OCI-LY1 (cell line): ENCODE measurements around the gene SLC35F4.
"Not testable (repeated sequence)": the region's sequence is repeated elsewhere in the genome, so short reads cannot be mapped to it uniquely, and the experiment has no call there.

Experiments
- H2AFZ ChIP-seq: fragments of 200-600 bp; sonication (generic), shearing (Covaris generic); 2 replicates; pipeline ENCODE4 v1.6.0; 2014; ENCODE audit warnings: antibody characterized with exemption, mild to moderate bottlenecking, low read length
- H3F3A ChIP-seq: fragments of 200-600 bp; sonication (generic), shearing (Covaris generic); 2 replicates; pipeline ENCODE4 v1.6.0; 2014; ENCODE audit warnings: mild to moderate bottlenecking, antibody characterized with exemption, low read length, moderate library complexity; ENCODE audit not compliant: insufficient read depth
- H3K27ac ChIP-seq: fragments of 200-600 bp; sonication (generic); 2 replicates; pipeline ENCODE4 v1.5.1; 2014; ENCODE audit warnings: low read length, mixed run types, mild to moderate bottlenecking, low read depth; ENCODE audit not compliant: poor library complexity, severe bottlenecking
- H3K27me3 ChIP-seq: fragments of 200-600 bp; sonication (generic); 2 replicates; pipeline ENCODE4 v1.6.0; 2014; ENCODE audit warnings: antibody characterized with exemption, mild to moderate bottlenecking, low read length, moderate library complexity; ENCODE audit not compliant: insufficient read depth
- H3K36me3 ChIP-seq: fragments of 200-600 bp; sonication (generic); 2 replicates; pipeline ENCODE4 v1.6.1; 2014; ENCODE audit warnings: mild to moderate bottlenecking, antibody characterized with exemption, low read length, moderate library complexity, mixed read lengths; ENCODE audit not compliant: insufficient read depth
- H3K4me1 ChIP-seq: fragments of 200-600 bp; sonication (generic); 2 replicates; pipeline ENCODE4 v1.5.1; 2014; ENCODE audit warnings: mild to moderate bottlenecking, low read length, moderate library complexity; ENCODE audit not compliant: insufficient read depth, severe bottlenecking
- H3K4me2 ChIP-seq: fragments of 200-600 bp; sonication (generic), shearing (Covaris generic); 2 replicates; pipeline ENCODE4 v1.6.1; 2014; ENCODE audit warnings: low read length
- H3K4me3 ChIP-seq: fragments of 200-600 bp; sonication (generic); 2 replicates; pipeline ENCODE4 v1.5.1; 2014; ENCODE audit warnings: low read length, low read depth, mild to moderate bottlenecking, mixed read lengths; ENCODE audit not compliant: poor library complexity, severe bottlenecking
- H3K79me2 ChIP-seq: fragments of 200-600 bp; shearing (Covaris generic); 2 replicates; pipeline ENCODE4 v1.6.1; 2016; ENCODE audit warnings: mixed run types, low read length, mixed read lengths; ENCODE audit not compliant: insufficient read depth
- H3K9ac ChIP-seq: fragments of 200-600 bp; sonication (generic), shearing (Covaris generic); 2 replicates; pipeline ENCODE4 v1.6.1; 2014; ENCODE audit warnings: mild to moderate bottlenecking, low read length, mixed read lengths
- H3K9me2 ChIP-seq: fragments of 200-600 bp; sonication (generic), shearing (Covaris generic); 2 replicates; pipeline ENCODE4 v1.6.1; 2014; ENCODE audit warnings: low read depth, mild to moderate bottlenecking, low read length, mixed read lengths
- H3K9me3 ChIP-seq: fragments of 200-600 bp; shearing (Covaris generic); 2 replicates; pipeline ENCODE4 v1.6.1; 2014; ENCODE audit warnings: low read length, mixed read lengths
- H4K20me1 ChIP-seq: fragments of 200-600 bp; sonication (generic), shearing (Covaris generic); 2 replicates; pipeline ENCODE4 v1.6.0; 2016; ENCODE audit warnings: mild to moderate bottlenecking, low read length; ENCODE audit not compliant: insufficient read depth
- CTCF ChIP-seq: fragments of 200-600 bp; sonication (generic), shearing (Covaris generic); IDR thresholded peaks from 2 replicates; pipeline ENCODE4 v1.5.1; 2017; ENCODE audit warnings: mild to moderate bottlenecking, antibody characterized with exemption, low read length, moderate library complexity, mixed read lengths
- EZH2 ChIP-seq: fragments of 200-600 bp; sonication (generic), shearing (Covaris generic); IDR thresholded peaks from 2 replicates; pipeline ENCODE4 v1.8.0; 2017; ENCODE audit warnings: borderline replicate concordance, mixed run types, mild to moderate bottlenecking, antibody characterized with exemption, low read length, moderate library complexity, mixed read lengths

The SLC35F4 gene

GRCh38 chr14:57754527-57754926 is 111.4 kb downstream of the SLC35F4 start:
- Histone ChIP-seq H3K9me3 (no peaks in the 10 kb centered on the region), H3K4me1 (no peaks in the 10 kb centered on the region), H3K27me3 (no peaks in the 10 kb centered on the region), H3K4me3 (no peak overlapping the region), H3K36me3 (no peaks in the 10 kb centered on the region), H3K79me2 (no peaks in the 10 kb centered on the region), H4K20me1 (no peaks in the 10 kb centered on the region), H3K4me2 (no peak overlapping the region), H3K27ac (no peak overlapping the region), H3F3A (no peaks in the 10 kb centered on the region), H2AFZ (no peak overlapping the region), H3K9me2 (no peaks in the 10 kb centered on the region), H3K9ac (no peak overlapping the region)
- TF ChIP-seq CTCF (no peak), EZH2 (no peak)

GRCh38 chr14:57753821-57754220 is 112.1 kb downstream of the SLC35F4 start:
- Histone ChIP-seq H3K27me3 (no peaks in the 10 kb centered on the region), H3K36me3 (no peaks in the 10 kb centered on the region), H3K9me3 (no peaks in the 10 kb centered on the region), H3K4me3 (no peak overlapping the region), H4K20me1 (no peaks in the 10 kb centered on the region), H3K9ac (no peak overlapping the region), H3K27ac (no peak overlapping the region), H3K9me2 (no peaks in the 10 kb centered on the region), H2AFZ (no peak overlapping the region), H3K79me2 (no peaks in the 10 kb centered on the region), H3F3A (no peaks in the 10 kb centered on the region), H3K4me2 (no peak overlapping the region), H3K4me1 (no peaks in the 10 kb centered on the region)
- TF ChIP-seq EZH2 = no peak
- TF ChIP-seq CTCF = no peak

- H3K4me1 ChIP-seq, H3K27me3 ChIP-seq, H3K9me3 ChIP-seq, H3K27ac ChIP-seq, H3K4me3 ChIP-seq, H3K4me2 ChIP-seq, H3K36me3 ChIP-seq, H3F3A ChIP-seq, H3K9ac ChIP-seq, H2AFZ ChIP-seq, H4K20me1 ChIP-seq, H3K79me2 ChIP-seq, H3K9me2 ChIP-seq: not testable (repeated sequence)
Observed at GRCh38 chr14:57752142-57752695, 113.7 kb downstream of the SLC35F4 start.

- no peaks in the 10 kb centered on the region for H3K79me2 ChIP-seq
- no peak overlapping the region for H3K9ac ChIP-seq
- no peaks in the 10 kb centered on the region for H3K9me2 ChIP-seq
- H3K9me3 ChIP-seq = no peaks in the 10 kb centered on the region
- H4K20me1 ChIP-seq = no peaks in the 10 kb centered on the region
- no peak overlapping the region for H3K4me2 ChIP-seq
- H3K27ac ChIP-seq = no peak overlapping the region
- H3K4me3 ChIP-seq = no peak overlapping the region
- no peak overlapping the region for H2AFZ ChIP-seq
- no peaks in the 10 kb centered on the region for H3F3A ChIP-seq
- TF ChIP-seq EZH2 (no peak), CTCF (no peak)
- no peaks in the 10 kb centered on the region for H3K27me3 ChIP-seq
- no peaks in the 10 kb centered on the region for H3K36me3 ChIP-seq
- H3K4me1 ChIP-seq = no peaks in the 10 kb centered on the region
Observed at GRCh38 chr14:57751400-57751799, 114.5 kb downstream of the SLC35F4 start.
